ENCODE measurements around the gene APP.

Gene APP

DNA sequence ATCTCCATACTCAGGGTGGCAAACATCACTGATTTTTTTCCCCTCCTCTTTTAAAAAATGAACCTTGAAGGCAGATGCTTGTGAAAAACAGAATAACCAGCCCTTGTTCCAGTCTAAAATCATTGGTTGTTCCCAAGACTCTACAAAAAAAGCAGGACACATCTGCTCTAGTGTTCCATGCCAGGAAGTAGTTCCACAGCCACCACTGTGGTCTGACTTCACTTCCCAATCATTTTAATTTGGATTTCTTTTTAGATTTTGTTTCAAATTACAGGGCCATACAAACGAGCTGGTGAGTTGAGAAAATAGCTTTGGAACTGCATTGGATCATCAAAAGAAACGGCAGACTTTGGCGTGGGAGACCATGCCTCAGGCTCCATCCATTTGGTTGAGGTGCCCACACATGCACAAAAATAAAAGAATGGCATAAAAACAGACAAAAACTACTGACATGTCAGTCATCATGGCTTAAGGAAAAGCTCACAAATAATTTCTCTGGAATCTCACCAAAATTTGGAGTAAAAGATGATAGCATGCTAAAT is 225.8 kb downstream of the APP start:
- no peaks in the 10 kb centered on the region for H3K9me3 ChIP-seq (ENCODE audit: control insufficient read depth in 2 of 2, low read length in 2 of 2)
- H3K27ac ChIP-seq (ENCODE audit: low read depth in 2 of 2, low read length in 2 of 2) = no peak overlapping the region
- peaks cover 3 to 4% of the 10 kb centered on the region in 2 donors for H3K36me3 ChIP-seq (ENCODE audit: control insufficient read depth in 2 of 2, insufficient read depth in 2 of 2, low read length in 2 of 2)

DNA sequence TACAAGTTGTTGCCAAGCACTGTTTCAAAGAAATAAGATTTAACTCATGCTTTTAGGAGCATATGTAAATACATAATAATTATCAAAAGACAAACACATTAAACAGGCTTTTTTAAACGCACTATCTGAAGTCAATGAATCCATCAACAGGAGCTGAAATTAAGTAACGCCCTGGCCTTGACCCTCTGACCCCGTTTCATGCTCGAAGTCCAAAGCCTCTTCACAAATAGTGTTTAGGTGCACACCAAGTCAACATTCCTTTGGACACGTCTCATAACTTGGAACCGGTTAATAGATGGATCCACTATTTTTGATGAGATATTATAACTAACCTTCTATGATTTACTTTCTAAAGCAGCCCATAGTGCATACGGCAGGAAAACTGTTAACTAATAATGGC is 226.5 kb downstream of the APP start:
- H3K36me3 ChIP-seq (ENCODE audit: control insufficient read depth in 2 of 2, insufficient read depth in 2 of 2, low read length in 2 of 2) = peaks cover 3 to 4% of the 10 kb centered on the region in 2 donors
- H3K4me1 ChIP-seq (ENCODE audit: control insufficient read depth in 2 of 2, insufficient read depth in 2 of 2, low read length in 2 of 2) = no peaks in the 10 kb centered on the region
- H3K27me3 ChIP-seq (ENCODE audit: control insufficient read depth in 2 of 2, insufficient read depth in 2 of 2, low read length in 2 of 2) = no peaks in the 10 kb centered on the region
- no peaks in the 10 kb centered on the region for H3K9me3 ChIP-seq (ENCODE audit: control insufficient read depth in 2 of 2, low read length in 2 of 2)
- no peak overlapping the region for H3K9ac ChIP-seq (ENCODE audit: low read depth in 1 of 2, low read length in 2 of 2)
- no peak overlapping the region for H3K27ac ChIP-seq (ENCODE audit: low read depth in 2 of 2, low read length in 2 of 2)
- H3K4me3 ChIP-seq (ENCODE audit: low read length in 2 of 2) = no peak overlapping the region

More for the DNA sequence above, 225.8 kb downstream of the APP start:
- Histone ChIP-seq H3K4me3 (ENCODE audit: low read length in 2 of 2) (no peak overlapping the region), H3K4me1 (ENCODE audit: control insufficient read depth in 2 of 2, insufficient read depth in 2 of 2, low read length in 2 of 2) (peaks cover 2 to 6% of the 10 kb centered on the region in 2 donors), H3K27me3 (ENCODE audit: control insufficient read depth in 2 of 2, insufficient read depth in 2 of 2, low read length in 2 of 2) (no peaks in the 10 kb centered on the region), H3K9ac (ENCODE audit: low read depth in 1 of 2, low read length in 2 of 2) (no peak overlapping the region)

DNA sequence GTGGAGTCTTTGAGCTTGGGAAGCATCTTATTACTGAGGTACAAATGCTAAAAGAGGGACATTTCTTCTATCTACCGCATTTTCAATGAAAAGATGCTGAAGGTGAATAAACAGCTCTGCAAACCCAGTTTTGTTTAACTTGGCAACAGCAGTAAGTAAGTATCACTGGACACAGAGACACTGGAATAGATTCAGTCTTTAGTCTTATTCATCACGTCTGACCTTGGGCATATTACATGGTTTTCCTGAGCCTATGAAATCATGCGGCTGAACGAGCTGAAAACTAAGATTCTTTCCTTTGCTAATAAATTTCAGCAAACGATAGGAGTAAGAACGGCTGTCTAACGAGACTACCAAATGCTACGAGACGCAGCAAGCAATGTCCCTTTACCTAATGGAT is 228.4 kb downstream of the APP start:
- Histone ChIP-seq H3K27me3 (ENCODE audit: control insufficient read depth in 2 of 2, insufficient read depth in 2 of 2, low read length in 2 of 2) (no peaks in the 10 kb centered on the region), H3K36me3 (ENCODE audit: control insufficient read depth in 2 of 2, insufficient read depth in 2 of 2, low read length in 2 of 2) (peaks cover 3 to 4% of the 10 kb centered on the region in 2 donors), H3K4me1 (ENCODE audit: control insufficient read depth in 2 of 2, insufficient read depth in 2 of 2, low read length in 2 of 2) (no peaks in the 10 kb centered on the region), H3K9ac (ENCODE audit: low read depth in 1 of 2, low read length in 2 of 2) (no peak overlapping the region), H3K4me3 (ENCODE audit: low read length in 2 of 2) (no peak overlapping the region), H3K9me3 (ENCODE audit: control insufficient read depth in 2 of 2, low read length in 2 of 2) (no peaks in the 10 kb centered on the region), H3K27ac (ENCODE audit: low read depth in 2 of 2, low read length in 2 of 2) (no peak overlapping the region)

DNA sequence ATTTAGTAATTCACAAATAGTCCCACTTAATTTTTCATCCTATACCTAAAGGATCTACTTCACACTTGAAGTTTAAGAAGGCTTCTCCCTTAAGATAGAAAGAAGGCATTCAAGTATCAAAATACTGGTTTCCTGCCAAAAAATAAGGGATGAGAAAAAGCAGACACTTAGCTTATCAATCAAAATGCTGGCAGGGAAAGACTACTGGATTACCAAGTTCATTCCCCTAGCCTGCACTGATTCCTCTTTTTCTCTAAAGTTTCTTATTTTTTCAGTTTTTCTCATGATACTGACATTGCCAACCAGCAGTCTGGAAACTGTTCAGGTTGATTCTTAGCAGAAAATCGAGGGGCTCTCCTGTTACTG is 231.2 kb downstream of the APP start:
- no peaks in the 10 kb centered on the region for H3K36me3 ChIP-seq (ENCODE audit: control insufficient read depth in 2 of 2, insufficient read depth in 2 of 2, low read length in 2 of 2)
- H3K4me3 ChIP-seq (ENCODE audit: low read length in 2 of 2) = no peak overlapping the region
- H3K27me3 ChIP-seq (ENCODE audit: control insufficient read depth in 2 of 2, insufficient read depth in 2 of 2, low read length in 2 of 2) = no peaks in the 10 kb centered on the region
- no peak overlapping the region for H3K9ac ChIP-seq (ENCODE audit: low read depth in 1 of 2, low read length in 2 of 2)
- H3K9me3 ChIP-seq (ENCODE audit: control insufficient read depth in 2 of 2, low read length in 2 of 2) = no peaks in the 10 kb centered on the region
- no peak overlapping the region for H3K27ac ChIP-seq (ENCODE audit: low read depth in 2 of 2, low read length in 2 of 2)
- H3K4me1 ChIP-seq (ENCODE audit: control insufficient read depth in 2 of 2, insufficient read depth in 2 of 2, low read length in 2 of 2) = peaks cover 0 to 5% of the 10 kb centered on the region in 2 donors

GRCh38 chr21:25938658-25939395 is 231.7 kb downstream of the APP start:
- H3K9me3 ChIP-seq (ENCODE audit: control insufficient read depth in 2 of 2, low read length in 2 of 2) = no peaks in the 10 kb centered on the region
- H3K27ac ChIP-seq (ENCODE audit: low read depth in 2 of 2, low read length in 2 of 2) = no peak overlapping the region
- no peak overlapping the region for H3K9ac ChIP-seq (ENCODE audit: low read depth in 1 of 2, low read length in 2 of 2)
- H3K4me1 ChIP-seq (ENCODE audit: control insufficient read depth in 2 of 2, insufficient read depth in 2 of 2, low read length in 2 of 2) = peaks cover 0 to 5% of the 10 kb centered on the region in 2 donors
- H3K27me3 ChIP-seq (ENCODE audit: control insufficient read depth in 2 of 2, insufficient read depth in 2 of 2, low read length in 2 of 2) = no peaks in the 10 kb centered on the region
- no peaks in the 10 kb centered on the region for H3K36me3 ChIP-seq (ENCODE audit: control insufficient read depth in 2 of 2, insufficient read depth in 2 of 2, low read length in 2 of 2)
- H3K4me3 ChIP-seq (ENCODE audit: low read length in 2 of 2) = no peak overlapping the region

DNA sequence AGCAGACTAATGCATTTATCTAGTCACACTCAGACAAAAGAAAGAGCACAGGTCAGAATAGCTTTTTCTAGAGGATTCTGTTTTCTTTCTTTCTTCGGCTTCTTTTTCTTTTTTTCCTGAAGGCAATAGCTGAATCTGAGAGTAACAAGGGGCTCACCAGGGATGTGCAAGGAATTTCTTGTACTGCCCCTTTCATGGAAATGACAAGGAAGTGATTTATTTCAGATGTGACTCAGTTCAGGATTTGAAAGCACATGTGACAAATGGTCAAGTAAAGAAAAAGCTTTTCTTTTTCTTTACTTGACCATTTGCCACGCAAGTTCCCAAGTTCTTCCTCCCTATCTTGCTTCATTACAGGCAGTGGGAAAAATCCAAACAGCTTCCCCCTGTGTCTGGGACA is 233.8 kb downstream of the APP start:
- Histone ChIP-seq H3K9ac (ENCODE audit: low read depth in 1 of 2, low read length in 2 of 2) (no peak overlapping the region), H3K27me3 (ENCODE audit: control insufficient read depth in 2 of 2, insufficient read depth in 2 of 2, low read length in 2 of 2) (no peaks in the 10 kb centered on the region), H3K36me3 (ENCODE audit: control insufficient read depth in 2 of 2, insufficient read depth in 2 of 2, low read length in 2 of 2) (no peaks in the 10 kb centered on the region), H3K4me3 (ENCODE audit: low read length in 2 of 2) (no peak overlapping the region), H3K4me1 (ENCODE audit: control insufficient read depth in 2 of 2, insufficient read depth in 2 of 2, low read length in 2 of 2) (peaks cover 0 to 5% of the 10 kb centered on the region in 2 donors), H3K27ac (ENCODE audit: low read depth in 2 of 2, low read length in 2 of 2) (no peak overlapping the region), H3K9me3 (ENCODE audit: control insufficient read depth in 2 of 2, low read length in 2 of 2) (no peaks in the 10 kb centered on the region)

DNA sequence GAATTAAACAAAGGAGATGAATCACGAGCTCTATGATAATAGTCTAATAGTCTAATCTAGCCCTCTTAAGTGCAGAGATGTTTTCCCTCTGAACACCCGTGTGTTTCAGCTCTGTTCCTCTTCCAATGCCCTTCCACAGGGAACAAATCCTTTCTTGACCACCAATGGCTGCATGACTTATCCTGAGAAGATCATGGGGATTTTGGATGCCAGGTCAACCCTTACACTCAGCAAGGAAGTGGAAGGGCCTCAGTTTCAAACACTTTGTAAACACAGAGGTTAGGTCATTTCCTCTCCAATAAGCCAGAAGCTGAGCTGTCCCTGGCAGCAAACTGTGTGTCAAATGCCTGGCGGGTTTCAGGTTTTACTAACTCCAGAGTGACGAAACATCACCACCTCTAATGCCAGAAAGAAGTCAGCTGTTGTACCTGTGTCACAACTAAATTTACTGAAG is 235.8 kb downstream of the APP start:
- Histone ChIP-seq H3K9ac (ENCODE audit: low read depth in 1 of 2, low read length in 2 of 2) (no peak overlapping the region), H3K36me3 (ENCODE audit: control insufficient read depth in 2 of 2, insufficient read depth in 2 of 2, low read length in 2 of 2) (no peaks in the 10 kb centered on the region), H3K4me1 (ENCODE audit: control insufficient read depth in 2 of 2, insufficient read depth in 2 of 2, low read length in 2 of 2) (peaks cover 0 to 5% of the 10 kb centered on the region in 2 donors), H3K27me3 (ENCODE audit: control insufficient read depth in 2 of 2, insufficient read depth in 2 of 2, low read length in 2 of 2) (no peaks in the 10 kb centered on the region), H3K4me3 (ENCODE audit: low read length in 2 of 2) (no peak overlapping the region), H3K27ac (ENCODE audit: low read depth in 2 of 2, low read length in 2 of 2) (peak overlapping the region in 1 of 2 donors; percentile 5), H3K9me3 (ENCODE audit: control insufficient read depth in 2 of 2, low read length in 2 of 2) (no peaks in the 10 kb centered on the region)

GRCh38 chr21:25934130-25934529 is 236.4 kb downstream of the APP start:
- Histone ChIP-seq H3K36me3 (ENCODE audit: control insufficient read depth in 2 of 2, insufficient read depth in 2 of 2, low read length in 2 of 2) (no peaks in the 10 kb centered on the region), H3K27me3 (ENCODE audit: control insufficient read depth in 2 of 2, insufficient read depth in 2 of 2, low read length in 2 of 2) (no peaks in the 10 kb centered on the region), H3K9me3 (ENCODE audit: control insufficient read depth in 2 of 2, low read length in 2 of 2) (no peaks in the 10 kb centered on the region), H3K4me1 (ENCODE audit: control insufficient read depth in 2 of 2, insufficient read depth in 2 of 2, low read length in 2 of 2) (peaks cover 0 to 5% of the 10 kb centered on the region in 2 donors), H3K27ac (ENCODE audit: low read depth in 2 of 2, low read length in 2 of 2) (no peak overlapping the region), H3K4me3 (ENCODE audit: low read length in 2 of 2) (no peak overlapping the region), H3K9ac (ENCODE audit: low read depth in 1 of 2, low read length in 2 of 2) (no peak overlapping the region)

DNA sequence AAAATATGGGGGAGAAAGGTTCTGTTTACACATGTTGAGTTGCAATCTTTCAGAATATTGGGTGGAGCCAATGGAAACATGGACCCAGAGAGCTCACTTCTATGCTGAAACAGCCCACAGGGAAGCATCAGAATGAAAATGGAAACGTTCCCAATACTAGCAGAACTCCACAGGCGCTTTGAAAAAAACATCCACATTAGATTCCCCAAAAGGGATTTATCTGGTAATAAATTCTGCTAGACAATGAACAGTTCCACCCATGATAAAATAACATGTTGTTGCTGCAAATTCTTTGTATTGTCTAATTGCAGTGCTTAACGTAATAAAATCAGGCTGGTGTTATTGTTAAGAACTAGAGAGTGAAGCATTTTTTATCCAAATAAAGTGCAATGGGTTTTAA is 238.8 kb downstream of the APP start:
- Histone ChIP-seq H3K36me3 (ENCODE audit: control insufficient read depth in 2 of 2, insufficient read depth in 2 of 2, low read length in 2 of 2) (no peaks in the 10 kb centered on the region), H3K4me1 (ENCODE audit: control insufficient read depth in 2 of 2, insufficient read depth in 2 of 2, low read length in 2 of 2) (peaks cover 0 to 5% of the 10 kb centered on the region in 2 donors), H3K4me3 (ENCODE audit: low read length in 2 of 2) (no peak overlapping the region), H3K9ac (ENCODE audit: low read depth in 1 of 2, low read length in 2 of 2) (no peak overlapping the region), H3K27ac (ENCODE audit: low read depth in 2 of 2, low read length in 2 of 2) (peak overlapping the region in 1 of 2 donors; percentile 26), H3K9me3 (ENCODE audit: control insufficient read depth in 2 of 2, low read length in 2 of 2) (no peaks in the 10 kb centered on the region), H3K27me3 (ENCODE audit: control insufficient read depth in 2 of 2, insufficient read depth in 2 of 2, low read length in 2 of 2) (no peaks in the 10 kb centered on the region)

GRCh38 chr21:25929856-25930520 is 240.6 kb downstream of the APP start:
- no peaks in the 10 kb centered on the region for H3K27me3 ChIP-seq (ENCODE audit: control insufficient read depth in 2 of 2, insufficient read depth in 2 of 2, low read length in 2 of 2)
- H3K9ac ChIP-seq (ENCODE audit: low read depth in 1 of 2, low read length in 2 of 2) = no peak overlapping the region
- H3K36me3 ChIP-seq (ENCODE audit: control insufficient read depth in 2 of 2, insufficient read depth in 2 of 2, low read length in 2 of 2) = no peaks in the 10 kb centered on the region
- H3K4me3 ChIP-seq (ENCODE audit: low read length in 2 of 2) = no peak overlapping the region
- no peak overlapping the region for H3K27ac ChIP-seq (ENCODE audit: low read depth in 2 of 2, low read length in 2 of 2)
- no peaks in the 10 kb centered on the region for H3K9me3 ChIP-seq (ENCODE audit: control insufficient read depth in 2 of 2, low read length in 2 of 2)
- peaks cover 0 to 8% of the 10 kb centered on the region in 2 donors for H3K4me1 ChIP-seq (ENCODE audit: control insufficient read depth in 2 of 2, insufficient read depth in 2 of 2, low read length in 2 of 2)

All from mucosa of rectum (tissue), 2 donors.